Measurements from ENCODE around the gene CENPW.

CENPW gene

DNA sequence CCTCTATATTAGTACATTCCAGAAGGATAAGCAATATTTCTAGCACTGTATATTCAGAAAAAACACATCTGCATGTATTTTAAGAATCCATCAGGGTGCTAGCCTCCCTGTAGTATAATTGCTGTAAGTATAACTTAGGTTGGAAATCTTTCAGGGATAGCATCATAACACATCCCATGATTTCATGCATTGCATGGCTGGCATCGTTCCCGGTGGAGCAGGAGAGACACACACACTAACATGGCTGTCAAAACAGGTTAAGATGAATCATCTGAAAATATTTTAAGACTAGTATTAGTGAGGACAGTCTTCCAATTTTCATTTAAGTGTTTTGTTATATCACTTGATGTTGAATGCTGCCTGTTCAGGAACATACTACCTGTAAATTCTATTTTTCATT, 32.1 kb upstream of the CENPW start:
- no peaks in the 10 kb centered on the region for H3K9me3 Mint-ChIP-seq
- no peak overlapping the region for H3K4me3 Mint-ChIP-seq
- H3K36me3 Mint-ChIP-seq (ENCODE audit: low read depth): no peaks in the 10 kb centered on the region
- TF ChIP-seq, protein P1, sequence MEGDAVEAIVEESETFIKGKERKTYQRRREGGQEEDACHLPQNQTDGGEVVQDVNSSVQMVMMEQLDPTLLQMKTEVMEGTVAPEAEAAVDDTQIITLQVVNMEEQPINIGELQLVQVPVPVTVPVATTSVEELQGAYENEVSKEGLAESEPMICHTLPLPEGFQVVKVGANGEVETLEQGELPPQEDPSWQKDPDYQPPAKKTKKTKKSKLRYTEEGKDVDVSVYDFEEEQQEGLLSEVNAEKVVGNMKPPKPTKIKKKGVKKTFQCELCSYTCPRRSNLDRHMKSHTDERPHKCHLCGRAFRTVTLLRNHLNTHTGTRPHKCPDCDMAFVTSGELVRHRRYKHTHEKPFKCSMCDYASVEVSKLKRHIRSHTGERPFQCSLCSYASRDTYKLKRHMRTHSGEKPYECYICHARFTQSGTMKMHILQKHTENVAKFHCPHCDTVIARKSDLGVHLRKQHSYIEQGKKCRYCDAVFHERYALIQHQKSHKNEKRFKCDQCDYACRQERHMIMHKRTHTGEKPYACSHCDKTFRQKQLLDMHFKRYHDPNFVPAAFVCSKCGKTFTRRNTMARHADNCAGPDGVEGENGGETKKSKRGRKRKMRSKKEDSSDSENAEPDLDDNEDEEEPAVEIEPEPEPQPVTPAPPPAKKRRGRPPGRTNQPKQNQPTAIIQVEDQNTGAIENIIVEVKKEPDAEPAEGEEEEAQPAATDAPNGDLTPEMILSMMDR (IDR thresholded peaks at IDR 0.05): no peak
- H3K27me3 Mint-ChIP-seq (ENCODE audit: low read depth, poor library complexity): no peaks in the 10 kb centered on the region
- H3K27ac Mint-ChIP-seq: no peak overlapping the region
- DNase-seq: no peak
- H3K4me1 Mint-ChIP-seq: no peaks in the 10 kb centered on the region

DNA sequence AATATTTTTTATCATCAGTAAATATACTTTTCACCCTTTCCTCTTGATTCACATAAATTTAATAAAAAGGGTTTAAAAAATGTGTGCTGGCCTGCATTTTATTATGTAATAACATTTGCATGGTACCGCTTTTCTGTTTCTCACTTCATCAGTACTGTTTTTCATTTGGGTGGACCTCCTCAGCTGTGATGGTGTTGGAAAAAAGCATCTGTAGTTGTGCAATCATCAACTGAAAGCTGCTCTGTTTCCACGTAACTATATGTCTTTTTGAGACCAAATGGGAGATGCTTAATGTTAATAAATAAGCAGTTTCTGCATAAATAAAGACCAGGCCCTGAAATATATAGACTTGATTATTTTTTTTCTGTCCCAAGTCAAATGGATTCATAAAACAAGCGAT, 31.6 kb upstream of the CENPW start:
- Mint-ChIP-seq H3K36me3 (ENCODE audit: low read depth) (no peaks in the 10 kb centered on the region), H3K27me3 (ENCODE audit: low read depth, poor library complexity) (no peaks in the 10 kb centered on the region), H3K27ac (no peak overlapping the region), H3K4me1 (no peaks in the 10 kb centered on the region), H3K4me3 (no peak overlapping the region), H3K9me3 (no peaks in the 10 kb centered on the region)
- DNase-seq: no peak
- TF ChIP-seq, protein P1 (IDR thresholded peaks at IDR 0.05): no peak

DNA sequence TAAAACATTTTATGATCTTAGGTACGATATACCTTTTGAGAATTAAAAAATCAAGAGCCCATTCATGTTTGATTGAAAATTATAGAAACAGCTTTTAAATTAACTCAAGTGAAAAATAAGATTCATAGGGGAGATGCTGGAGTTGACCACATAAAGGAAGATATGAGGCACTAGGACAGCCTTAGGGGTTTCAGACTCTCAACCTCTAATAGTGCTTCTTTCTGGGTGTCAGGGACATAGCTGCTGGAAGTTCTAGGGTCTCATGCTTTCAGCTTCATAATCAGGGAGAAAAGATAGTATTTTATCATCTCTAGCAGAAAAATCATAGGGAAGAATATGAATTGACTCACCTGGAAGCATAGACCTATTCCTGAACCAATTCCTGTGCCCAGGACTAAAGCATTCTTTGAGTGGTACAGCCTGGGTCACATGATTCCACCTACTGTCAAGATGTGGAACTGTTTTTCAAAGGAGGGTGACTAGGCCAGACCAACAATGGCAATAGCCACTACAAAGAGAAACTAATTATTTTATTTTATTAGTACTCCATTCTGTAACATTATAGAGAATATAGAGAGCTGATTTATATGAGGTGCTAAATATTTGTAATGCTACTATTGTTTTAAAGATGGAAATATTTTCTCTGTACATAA, 27.8 kb upstream of the CENPW start:
- Mint-ChIP-seq H3K27ac (no peak overlapping the region), H3K27me3 (ENCODE audit: low read depth, poor library complexity) (no peaks in the 10 kb centered on the region), H3K9me3 (no peaks in the 10 kb centered on the region), H3K4me3 (no peak overlapping the region), H3K4me1 (no peaks in the 10 kb centered on the region), H3K36me3 (ENCODE audit: low read depth) (no peaks in the 10 kb centered on the region)
- DNase-seq: no peak
- TF ChIP-seq, protein P1 (IDR thresholded peaks at IDR 0.05): peak; percentile 35

DNA sequence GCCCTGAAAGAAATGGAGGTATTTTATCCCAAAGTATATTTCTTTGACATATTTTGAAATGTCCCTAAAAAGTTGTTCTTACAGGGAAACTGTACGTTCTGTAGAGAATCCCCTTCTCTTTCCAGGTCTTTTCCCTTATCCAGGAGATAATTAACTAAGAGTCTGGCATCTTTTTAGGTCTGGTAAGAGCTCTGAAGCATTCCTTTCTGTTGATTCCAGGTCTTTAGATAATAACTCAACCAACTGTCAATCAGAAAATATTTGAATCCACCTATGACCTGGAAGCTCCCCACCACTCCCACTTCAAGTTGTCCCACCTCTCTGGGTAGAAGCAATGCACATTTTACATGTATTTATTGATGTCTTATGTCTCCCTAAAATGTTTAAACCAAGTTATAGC, 26.0 kb upstream of the CENPW start:
- no peak overlapping the region for H3K27ac Mint-ChIP-seq
- peaks cover 3% of the 10 kb centered on the region for H3K9me3 Mint-ChIP-seq
- no peak for DNase-seq
- H3K36me3 Mint-ChIP-seq (ENCODE audit: low read depth): no peaks in the 10 kb centered on the region
- H3K4me1 Mint-ChIP-seq: no peaks in the 10 kb centered on the region
- H3K27me3 Mint-ChIP-seq (ENCODE audit: low read depth, poor library complexity): no peaks in the 10 kb centered on the region
- H3K4me3 Mint-ChIP-seq: no peak overlapping the region
- TF ChIP-seq, protein P1 (IDR thresholded peaks at IDR 0.05): no peak

DNA sequence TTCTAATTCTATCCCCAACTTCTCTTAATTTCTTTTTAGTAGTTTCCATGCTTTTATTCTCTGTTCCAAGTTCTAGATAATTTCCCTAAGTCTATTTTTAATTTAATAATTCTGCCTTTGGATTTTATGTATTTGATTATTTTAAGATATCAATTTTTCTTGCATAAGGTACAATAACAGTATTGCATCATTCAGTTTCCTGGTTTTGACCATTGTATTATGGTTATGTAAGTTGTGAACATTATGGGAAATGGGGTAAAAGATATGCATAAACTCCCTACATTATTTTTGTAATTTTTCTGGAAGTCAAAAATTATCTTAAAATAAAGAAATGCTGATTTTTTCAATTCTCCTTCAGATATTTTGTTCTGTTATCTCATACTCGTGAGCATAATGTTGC, 21.1 kb upstream of the CENPW start:
- peaks cover 3% of the 10 kb centered on the region for H3K9me3 Mint-ChIP-seq
- no peak overlapping the region for H3K4me3 Mint-ChIP-seq
- TF ChIP-seq, protein P1 (IDR thresholded peaks at IDR 0.05): no peak
- H3K27me3 Mint-ChIP-seq (ENCODE audit: low read depth, poor library complexity): no peaks in the 10 kb centered on the region
- no peaks in the 10 kb centered on the region for H3K36me3 Mint-ChIP-seq (ENCODE audit: low read depth)
- no peak overlapping the region for H3K27ac Mint-ChIP-seq
- no peak for DNase-seq
- no peaks in the 10 kb centered on the region for H3K4me1 Mint-ChIP-seq

DNA sequence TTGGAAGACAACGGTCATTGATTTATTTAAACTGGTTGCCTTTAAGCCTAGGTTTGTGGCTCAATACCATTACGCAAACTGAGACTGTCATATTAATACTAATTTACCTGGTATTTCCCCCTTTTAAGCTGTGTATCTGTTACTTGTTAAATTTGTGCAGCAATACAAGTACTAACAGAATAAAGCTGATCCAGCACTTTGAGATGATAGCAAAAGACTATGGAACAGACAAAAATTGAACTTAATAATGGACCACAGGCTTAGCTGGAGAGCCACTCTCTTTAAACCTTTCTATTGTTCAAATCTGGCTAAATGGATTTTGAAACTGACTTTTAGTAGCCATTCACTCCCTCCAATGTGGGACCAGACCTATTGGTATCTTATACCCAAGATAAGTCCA, 6.2 kb upstream of the CENPW start:
- no peak overlapping the region for H3K27ac Mint-ChIP-seq

More for the DNA sequence above, 6.2 kb upstream of the CENPW start:
- TF ChIP-seq, protein P1 (IDR thresholded peaks at IDR 0.05): no peak
- peaks cover 4% of the 10 kb centered on the region for H3K27me3 Mint-ChIP-seq (ENCODE audit: low read depth, poor library complexity)
- DNase-seq: no peak
- H3K4me1 Mint-ChIP-seq: no peaks in the 10 kb centered on the region
- H3K4me3 Mint-ChIP-seq: no peak overlapping the region
- H3K36me3 Mint-ChIP-seq (ENCODE audit: low read depth): no peaks in the 10 kb centered on the region
- peaks cover 8% of the 10 kb centered on the region for H3K9me3 Mint-ChIP-seq
